Naive thymus-derived CD4-positive, alpha-beta T cell (primary cell): ENCODE data around the gene ADAMTS16. TPM values are rescaled to one million over a fixed set of nuclear protein-coding genes. Genes with fewer than 3 reads are reported as not detected.

Experiments
- ATAC-seq: fragments of 150-1000 bp; cut with Tn5 transposase; 2 replicates; pipeline ENCODE4 v1.10.0; 2021; ENCODE audit warnings: mild to moderate bottlenecking, moderate library complexity
- CTCF ChIA-PET: fragments of 350-600 bp; sonication (Branson Sonifier 250); formaldehyde crosslinking; loops from one replicate; lab custom pipeline; 2021; ENCODE audit warnings: antibody characterized with exemption; lab: Charles Lee
- POLR2A ChIA-PET: fragments of 350-600 bp; sonication (Branson Sonifier 250); formaldehyde crosslinking; loops from one replicate; lab custom pipeline; 2021; ENCODE audit warnings: antibody characterized with exemption, inconsistent platforms; lab: Charles Lee
- DNase-seq, 9 donors: peaks; one replicate each; pipeline versions ENCODE4 v3.0.0 to v3.0.0-alpha.2; 2020 to 2022; ENCODE audit warnings: mixed read lengths in 1 of 9
- H3K27ac ChIP-seq: one replicate; pipeline ENCODE4 v1.7.0; 2013; ENCODE audit warnings: mild to moderate bottlenecking, low read depth, low read length, moderate library complexity
- H3K27me3 ChIP-seq, 2 donors: one replicate each; pipeline ENCODE4 v1.7.0; 2013; ENCODE audit warnings: low read length in 2 of 2, mild to moderate bottlenecking in 2 of 2, moderate library complexity in 2 of 2; ENCODE audit not compliant: control insufficient read depth in 2 of 2, insufficient read depth in 2 of 2
- H3K36me3 ChIP-seq, 3 experiments: 1 replicate in 2 of 3; 2 replicates in 1 of 3; pipeline ENCODE4 v1.7.0; 2013; ENCODE audit warnings: low read length in 3 of 3, mild to moderate bottlenecking in 3 of 3, moderate library complexity in 1 of 3; ENCODE audit not compliant: insufficient read depth in 3 of 3, control insufficient read depth in 2 of 3
- H3K4me1 ChIP-seq, 2 donors: one replicate each; pipeline ENCODE4 v1.7.0; 2013; ENCODE audit warnings: low read length in 2 of 2, mild to moderate bottlenecking in 2 of 2, moderate library complexity in 1 of 2; ENCODE audit not compliant: control insufficient read depth in 2 of 2, insufficient read depth in 2 of 2
- H3K4me3 ChIP-seq: 2 replicates; pipeline ENCODE4 v1.7.0; 2013; ENCODE audit warnings: mild to moderate bottlenecking, low read length
- H3K9me3 ChIP-seq, 3 experiments: 1 replicate in 2 of 3; 2 replicates in 1 of 3; pipeline ENCODE4 v1.7.0; 2013; ENCODE audit warnings: low read length in 3 of 3; ENCODE audit not compliant: control insufficient read depth in 2 of 3
- H3K27ac Mint-ChIP-seq, 9 donors: one replicate each; pipeline ENCODE4 v1.8.0; 2020 to 2022; ENCODE audit warnings: mixed read lengths in 9 of 9, mild to moderate bottlenecking in 8 of 9, moderate library complexity in 5 of 9, inconsistent platforms in 2 of 9
- H3K27me3 Mint-ChIP-seq, 5 donors: one replicate each; pipeline ENCODE4 v1.8.0; 2021 to 2022; ENCODE audit warnings: mixed read lengths in 5 of 5, mild to moderate bottlenecking in 1 of 5
- H3K36me3 Mint-ChIP-seq, 5 donors: one replicate each; pipeline ENCODE4 v1.8.0; 2020 to 2022; ENCODE audit warnings: mixed read lengths in 5 of 5, mild to moderate bottlenecking in 3 of 5, inconsistent platforms in 1 of 5
- H3K4me1 Mint-ChIP-seq, 7 donors: one replicate each; pipeline ENCODE4 v1.8.0; 2020 to 2022; ENCODE audit warnings: mixed read lengths in 7 of 7, mild to moderate bottlenecking in 3 of 7, inconsistent platforms in 1 of 7
- H3K4me3 Mint-ChIP-seq, 10 donors: one replicate each; pipeline ENCODE4 v1.8.0; 2020 to 2022; ENCODE audit warnings: mild to moderate bottlenecking in 10 of 10, mixed read lengths in 10 of 10, moderate library complexity in 6 of 10, inconsistent platforms in 2 of 10
- H3K9me3 Mint-ChIP-seq, 11 donors: one replicate each; pipeline ENCODE4 v1.8.0; 2020 to 2022; ENCODE audit warnings: mixed read lengths in 11 of 11, mild to moderate bottlenecking in 4 of 11, inconsistent platforms in 1 of 11, moderate library complexity in 1 of 11
- intact Hi-C, 2 donors: fragments of 100-400 bp; cut with micrococcal nuclease; formaldehyde crosslinking; loops; one replicate each; pipeline ENCODE4 v1.15.1; 2023
- polyA plus RNA-seq, 2 donors: library from polyadenylated mRNA; unstranded; fragments of 300-500 nt; fragmentation: Illumina TruSeq; gene quantifications; one replicate each; pipeline ENCODE4 v1.2.3, GENCODE V29; 2021
- total RNA-seq, 6 experiments: library from RNA in 5 of 6; stranded (reverse) in 5 of 6; gene quantifications; 1 replicate in 5 of 6; 2 replicates in 1 of 6; pipeline ENCODE4 v1.2.3 and lab custom pipeline; 2021 to 2026

Gene ADAMTS16
- total and polyA plus RNA-seq, 7 experiments from 2014 or later: not detected

- ChIA-PET CTCF (no interaction called here), POLR2A (no interaction called here)
- H3K4me3 Mint-ChIP-seq: no peak overlapping the region
- H3K4me1 ChIP-seq: no peaks in the 10 kb centered on the region
- H3K4me1 Mint-ChIP-seq: no peaks in the 10 kb centered on the region
- no peaks in the 10 kb centered on the region for H3K27me3 ChIP-seq
- H3K36me3 ChIP-seq: no peaks in the 10 kb centered on the region
- DNase-seq: no peak
- H3K36me3 Mint-ChIP-seq: peaks cover 0 to 27% (median 0%) of the 10 kb centered on the region in 5 donors
- H3K27me3 Mint-ChIP-seq: peaks cover 0 to 7% (median 4%) of the 10 kb centered on the region in 5 donors
- intact Hi-C loops: no loop called here
- no peak for ATAC-seq
- no peak overlapping the region for H3K4me3 ChIP-seq
- no peak overlapping the region for H3K27ac ChIP-seq
- peaks cover 0 to 70% (median 16%) of the 10 kb centered on the region in 11 donors for H3K9me3 Mint-ChIP-seq
- no peak overlapping the region for H3K27ac Mint-ChIP-seq
- peaks cover 0 to 14% (median 0%) of the 10 kb centered on the region in 3 experiments for H3K9me3 ChIP-seq
Measured at GRCh38 chr5:5326115-5326758, 186.1 kb downstream of the ADAMTS16 start.

DNA sequence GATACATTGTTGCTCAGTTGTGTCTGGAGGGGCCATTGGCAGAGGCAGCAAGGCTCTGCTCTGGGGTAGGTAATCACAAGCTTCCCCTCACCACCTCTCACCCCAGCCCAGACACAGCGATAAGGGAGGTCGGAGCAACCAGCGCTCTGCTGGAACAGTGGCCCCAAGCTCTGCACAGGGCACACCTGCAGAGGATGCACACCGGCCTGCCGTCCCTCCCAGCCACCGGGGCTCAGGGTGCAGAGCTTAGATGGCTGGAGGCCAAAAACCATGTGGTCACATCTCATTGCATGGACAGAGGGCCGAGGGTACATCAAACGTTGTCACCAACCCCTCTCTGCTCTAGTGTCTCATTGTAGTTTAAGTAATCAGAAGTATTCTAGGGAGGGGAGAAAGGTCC lies 187.0 kb downstream of the ADAMTS16 start:
- no peak for DNase-seq
- H3K27ac Mint-ChIP-seq: no peak overlapping the region
- Histone ChIP-seq H3K9me3 (peaks cover 0 to 14% (median 0%) of the 10 kb centered on the region in 3 experiments), H3K4me3 (no peak overlapping the region), H3K4me1 (no peaks in the 10 kb centered on the region), H3K27me3 (no peaks in the 10 kb centered on the region), H3K27ac (no peak overlapping the region), H3K36me3 (no peaks in the 10 kb centered on the region)
- peaks cover 0 to 21% (median 0%) of the 10 kb centered on the region in 5 donors for H3K36me3 Mint-ChIP-seq
- ChIA-PET POLR2A (no interaction called here), CTCF (no interaction called here)
- H3K9me3 Mint-ChIP-seq: peaks cover 0 to 61% (median 15%) of the 10 kb centered on the region in 11 donors
- H3K4me3 Mint-ChIP-seq: no peak overlapping the region
- intact Hi-C loops: no loop called here
- no peak for ATAC-seq
- peaks cover 0 to 7% (median 4%) of the 10 kb centered on the region in 5 donors for H3K27me3 Mint-ChIP-seq
- H3K4me1 Mint-ChIP-seq: no peaks in the 10 kb centered on the region

DNA sequence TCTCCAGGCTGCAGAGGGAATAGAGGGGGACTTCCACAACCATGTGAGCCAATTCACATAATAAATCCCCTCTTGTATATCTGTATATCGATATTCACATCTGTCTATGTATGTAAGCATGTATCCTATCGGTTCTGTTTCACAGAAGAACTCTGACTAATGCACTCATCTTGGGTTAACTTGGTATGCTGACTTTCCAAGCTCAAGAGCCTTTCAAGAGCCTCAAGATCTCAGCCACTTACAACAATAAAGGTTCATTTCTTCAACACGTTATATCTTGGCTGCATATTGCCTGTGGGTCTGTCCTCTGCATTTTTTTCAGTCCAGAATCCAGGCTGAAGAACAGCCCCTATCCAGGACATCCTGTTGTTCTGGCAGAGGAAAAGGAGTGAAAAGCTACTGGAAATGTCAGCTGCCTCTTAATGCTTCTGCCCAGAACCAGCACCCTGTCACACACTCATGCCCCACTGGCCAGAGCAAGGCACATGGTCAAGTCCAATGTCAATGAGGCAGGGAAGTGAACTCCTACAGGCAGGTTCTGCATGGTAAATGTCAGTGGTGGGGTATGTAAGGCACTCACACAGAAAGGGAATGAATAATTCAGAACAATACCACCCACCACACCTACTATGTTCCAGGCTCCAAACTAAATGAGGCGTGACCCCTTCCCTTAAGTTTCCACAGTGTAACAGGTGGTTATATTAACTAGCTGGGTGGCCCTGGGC lies 190.8 kb downstream of the ADAMTS16 start:
- no peak for DNase-seq
- no peak overlapping the region for H3K27ac ChIP-seq
- ChIA-PET POLR2A (no interaction called here), CTCF (no interaction called here)
- Mint-ChIP-seq H3K36me3 (peaks cover 0 to 21% (median 0%) of the 10 kb centered on the region in 5 donors), H3K27ac (no peak overlapping the region), H3K27me3 (peaks cover 0 to 7% (median 4%) of the 10 kb centered on the region in 5 donors), H3K9me3 (peaks cover 0 to 31% (median 10%) of the 10 kb centered on the region in 11 donors), H3K4me3 (no peak overlapping the region), H3K4me1 (no peaks in the 10 kb centered on the region)
- intact Hi-C loops: no loop called here
- H3K36me3 ChIP-seq: no peaks in the 10 kb centered on the region
- H3K4me3 ChIP-seq: no peak overlapping the region
- no peaks in the 10 kb centered on the region for H3K4me1 ChIP-seq
- peaks cover 0 to 6% (median 0%) of the 10 kb centered on the region in 3 experiments for H3K9me3 ChIP-seq
- no peak for ATAC-seq
- H3K27me3 ChIP-seq: no peaks in the 10 kb centered on the region

DNA sequence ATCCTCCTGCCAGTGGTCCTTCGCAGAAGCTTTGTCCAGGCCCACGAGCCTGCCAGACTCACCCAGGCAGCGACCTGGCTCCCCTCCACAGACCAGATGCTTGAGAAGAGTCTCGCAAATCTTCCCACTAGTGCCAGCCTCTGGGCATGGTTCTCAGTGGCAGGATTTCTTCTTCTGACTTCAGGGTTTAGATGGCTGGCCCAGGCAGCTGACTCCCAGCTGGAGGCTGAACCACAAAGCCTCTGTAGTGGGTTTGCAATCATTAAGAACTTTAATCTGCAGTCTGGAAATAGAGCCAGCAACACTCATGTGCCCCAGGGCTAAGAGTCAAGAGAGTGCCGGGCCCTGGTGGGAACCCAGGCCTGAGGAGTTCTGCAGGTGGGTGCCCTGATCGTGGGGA lies 191.7 kb downstream of the ADAMTS16 start:
- Histone ChIP-seq H3K27ac (no peak overlapping the region), H3K4me1 (no peaks in the 10 kb centered on the region), H3K9me3 (peaks cover 0 to 6% (median 0%) of the 10 kb centered on the region in 3 experiments), H3K36me3 (no peaks in the 10 kb centered on the region), H3K4me3 (no peak overlapping the region), H3K27me3 (no peaks in the 10 kb centered on the region)
- Mint-ChIP-seq H3K4me3 (no peak overlapping the region), H3K27me3 (peaks cover 0 to 7% (median 2%) of the 10 kb centered on the region in 5 donors), H3K27ac (no peak overlapping the region), H3K36me3 (peaks cover 0 to 21% (median 0%) of the 10 kb centered on the region in 5 donors), H3K4me1 (peaks cover 0 to 1% (median 0%) of the 10 kb centered on the region in 7 donors), H3K9me3 (peaks cover 0 to 31% (median 11%) of the 10 kb centered on the region in 11 donors)
- ATAC-seq: no peak
- intact Hi-C loops: no loop called here
- ChIA-PET POLR2A (no interaction called here), CTCF (no interaction called here)
- DNase-seq: no peak

DNA sequence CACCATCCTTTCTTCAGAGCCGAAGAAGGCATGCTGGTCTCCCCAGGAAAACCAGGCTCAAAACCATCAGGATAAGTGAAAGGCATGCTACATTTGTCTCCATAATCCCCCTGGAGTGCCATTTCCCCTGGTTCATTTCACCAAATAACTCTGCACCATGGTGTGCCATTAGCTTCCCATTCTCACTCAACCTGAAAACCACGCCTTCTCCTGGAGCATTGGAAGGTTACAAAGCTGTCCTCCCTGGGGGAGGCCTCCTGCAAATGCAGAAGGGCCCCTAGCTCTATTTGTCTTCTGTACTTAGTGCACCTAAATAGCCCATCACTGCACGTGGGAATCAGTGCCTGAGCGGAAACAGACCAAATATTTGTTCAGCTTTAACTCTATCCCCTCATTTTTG lies 192.2 kb downstream of the ADAMTS16 start:
- DNase-seq (no peak), ATAC-seq (no peak)
- peaks cover 0 to 3% (median 0%) of the 10 kb centered on the region in 3 experiments for H3K9me3 ChIP-seq
- H3K4me3 ChIP-seq: no peak overlapping the region
- H3K27ac ChIP-seq: no peak overlapping the region
- Mint-ChIP-seq H3K27me3 (peaks cover 0 to 7% (median 0%) of the 10 kb centered on the region in 5 donors), H3K36me3 (peaks cover 0 to 21% (median 0%) of the 10 kb centered on the region in 5 donors), H3K4me1 (peaks cover 0 to 1% (median 0%) of the 10 kb centered on the region in 7 donors), H3K27ac (no peak overlapping the region), H3K4me3 (no peak overlapping the region), H3K9me3 (peaks cover 0 to 30% (median 10%) of the 10 kb centered on the region in 11 donors)
- CTCF ChIA-PET: no interaction called here
- POLR2A ChIA-PET: no interaction called here
- H3K27me3 ChIP-seq: no peaks in the 10 kb centered on the region
- H3K4me1 ChIP-seq: no peaks in the 10 kb centered on the region
- intact Hi-C loops: no loop called here
- H3K36me3 ChIP-seq: no peaks in the 10 kb centered on the region

DNA sequence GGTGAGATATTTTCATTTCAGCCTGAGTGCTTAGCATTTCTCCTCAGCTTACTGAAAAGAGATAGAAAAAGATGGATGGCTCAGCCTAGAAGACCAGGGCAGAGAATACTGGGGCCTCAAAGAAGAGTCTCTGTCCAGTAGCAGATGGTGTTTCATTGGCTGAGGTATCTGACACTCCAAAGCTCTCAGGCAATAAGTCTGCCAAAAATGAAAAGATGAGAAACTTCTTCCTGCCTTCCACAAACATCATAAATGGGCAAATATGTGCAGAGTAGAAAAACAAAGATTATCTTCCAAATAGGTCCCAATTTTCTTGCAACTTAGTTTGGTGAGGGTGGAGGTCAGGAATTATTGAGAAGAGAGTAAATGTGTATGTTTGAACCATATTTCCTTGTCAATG lies 195.0 kb downstream of the ADAMTS16 start:
- no peak overlapping the region for H3K27ac Mint-ChIP-seq
- ATAC-seq (no peak), DNase-seq (no peak)
- ChIA-PET CTCF (no interaction called here), POLR2A (no interaction called here)
- no peaks in the 10 kb centered on the region for H3K27me3 Mint-ChIP-seq
- H3K4me3 ChIP-seq: no peak overlapping the region
- H3K9me3 ChIP-seq: no peaks in the 10 kb centered on the region
- H3K36me3 ChIP-seq: no peaks in the 10 kb centered on the region
- intact Hi-C loops: no loop called here
- H3K9me3 Mint-ChIP-seq: peaks cover 0 to 6% (median 1%) of the 10 kb centered on the region in 11 donors
- peaks cover 0 to 1% (median 0%) of the 10 kb centered on the region in 7 donors for H3K4me1 Mint-ChIP-seq
- no peak overlapping the region for H3K4me3 Mint-ChIP-seq
- peaks cover 0 to 10% (median 0%) of the 10 kb centered on the region in 5 donors for H3K36me3 Mint-ChIP-seq
- no peak overlapping the region for H3K27ac ChIP-seq
- no peaks in the 10 kb centered on the region for H3K27me3 ChIP-seq
- H3K4me1 ChIP-seq: no peaks in the 10 kb centered on the region
